Activated T-cell treated with anti-CD3 and anti-CD28 coated beads for 48 hours (primary cell): Measurements from ENCODE around the gene CSNK1A1L.
A peak's percentile ranks its signal among the peaks of the same experiment; 100 is the strongest.
"Not testable (repeated sequence)": the region's sequence is repeated elsewhere in the genome, so short reads cannot be mapped to it uniquely, and the experiment has no call there.

Experiments used
- DNase-seq: peaks from one replicate; pipeline ENCODE4 v3.0.0-alpha.2; 2020; ENCODE audit warnings: low read depth

CSNK1A1L gene

DNA sequence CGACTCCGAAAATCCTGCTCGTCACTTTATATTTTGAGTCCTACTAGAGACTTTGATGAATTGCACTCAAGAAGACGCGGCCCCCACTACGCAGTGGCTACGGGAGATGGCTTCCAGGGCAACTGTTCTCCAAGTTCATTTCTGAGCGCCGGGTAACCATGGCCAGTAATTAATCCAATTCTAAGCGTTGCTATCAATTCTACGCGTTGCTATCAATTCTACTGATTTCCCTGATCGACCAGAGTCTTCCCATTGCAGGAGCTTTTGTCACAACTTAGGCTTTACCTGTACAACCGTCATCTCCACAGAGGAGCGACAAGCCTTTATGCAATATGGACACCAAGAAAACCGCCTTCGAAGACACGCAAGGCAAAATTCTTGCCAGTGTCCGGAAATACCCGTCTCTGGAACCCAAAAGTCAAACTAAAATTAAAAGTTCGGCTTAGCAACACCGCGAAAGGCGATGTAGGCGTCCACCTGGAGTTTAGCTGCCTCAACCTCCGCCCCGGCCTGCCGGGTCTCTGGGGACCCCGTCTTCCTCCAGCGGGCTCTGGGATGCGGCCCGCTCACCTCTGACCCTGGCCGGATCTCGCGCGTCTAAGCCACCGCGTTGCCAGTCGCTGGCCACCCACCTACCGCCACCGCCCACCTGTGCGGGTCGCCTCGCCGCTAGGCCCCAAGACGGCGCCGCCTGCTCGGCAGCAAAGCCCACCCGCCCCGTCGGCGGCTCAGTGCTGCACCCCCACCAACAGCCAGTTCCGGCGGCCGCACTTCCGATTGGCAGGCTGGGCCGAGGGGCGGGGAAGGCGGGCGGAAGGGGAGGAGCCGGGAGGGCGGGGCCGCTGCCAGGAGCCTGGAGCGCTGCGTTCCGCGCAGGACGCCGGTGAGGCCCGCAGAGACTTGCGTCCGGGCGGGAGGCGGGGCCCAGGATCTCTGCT, 46.3 kb downstream of the CSNK1A1L start, which contains the start of gene SUPT20H:
SUPT20H (minus strand) TSS at position 779 of the 938 bp plus-strand sequence. CDS start 8,198 bp downstream, outside the sequence.
- peak; percentile 95 for DNase-seq

DNA sequence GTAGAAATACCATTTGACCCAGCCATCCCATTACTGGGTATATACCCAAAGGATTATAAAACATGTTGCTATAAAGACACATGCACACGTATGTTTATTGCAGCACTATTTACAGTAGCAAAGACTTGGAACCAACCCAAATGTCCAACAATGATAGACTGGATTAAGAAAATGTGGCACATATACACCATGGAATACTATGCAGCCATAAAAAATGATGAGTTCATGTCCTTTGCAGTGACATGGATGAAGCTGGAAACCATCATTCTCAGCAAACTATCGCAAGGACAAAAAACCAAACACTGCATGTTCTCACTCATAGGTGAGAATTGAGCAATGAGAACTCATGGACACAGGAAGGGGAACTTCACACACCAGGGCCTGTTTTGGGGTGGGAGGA, 49.2 kb downstream of the CSNK1A1L start:
- not testable (repeated sequence) for DNase-seq
